ENCODE data around the gene RIPOR2. TPM values are rescaled to one million over a fixed set of nuclear protein-coding genes. Genes with fewer than 3 reads are reported as not detected.

RIPOR2 gene
- total and polyA plus RNA-seq, 10 of the 15 experiments (the other 5 are each of a cell fraction or from before 2014, with no cell fraction given): 22.2 to 48.2 (median 34.7) TPM

GRCh38 chr6:24953726-24954125 is 18.0 kb upstream of the RIPOR2 start:
- DNase-seq (ENCODE audit: low read depth, low spot score): no peak
- Histone ChIP-seq H3K4me1 (ENCODE audit: control insufficient read depth, insufficient read depth, low read length) (peaks cover 39% of the 10 kb centered on the region), H3K36me3 (ENCODE audit: control insufficient read depth in 2 of 2, insufficient read depth in 2 of 2, low read length in 1 of 2) (no peaks in the 10 kb centered on the region), H3K9me3 (replicated peaks; ENCODE audit: control insufficient read depth, insufficient read depth, low read length) (no peaks in the 10 kb centered on the region), H2AFZ (ENCODE audit: control insufficient read depth, low read depth, low read length) (no peak overlapping the region), H3K79me2 (ENCODE audit: control insufficient read depth, insufficient read depth, low read length) (no peaks in the 10 kb centered on the region), H3K4me2 (ENCODE audit: control insufficient read depth, insufficient read depth) (no peak overlapping the region), H4K20me1 (ENCODE audit: control insufficient read depth, insufficient read depth) (no peaks in the 10 kb centered on the region), H3K4me3 (no peak overlapping the region), H3K27me3 (replicated peaks in 1 of 2; ENCODE audit: control insufficient read depth in 2 of 2, insufficient read depth in 2 of 2, low read length in 1 of 2) (no peaks in the 10 kb centered on the region), H3K9ac (ENCODE audit: control insufficient read depth, insufficient read depth, low read length) (no peak overlapping the region), H3K27ac (ENCODE audit: control insufficient read depth, insufficient read depth) (no peak overlapping the region)
- ChIA-PET CTCF (interaction anchor here (1.0 to 6.8 kb wide), 3 partner anchors 12 to 38 kb away, joined by 4 to 123 read pairs (median 6); partner anchors contain the start of gene RIPOR2), SMC1A (ENCODE audit: uncharacterized antibody, unreplicated experiment) (interaction anchor here (8.1 kb wide), 1 partner anchor 37 kb away, joined by 62 read pairs; no protein-coding TSS in a partner anchor), POLR2A (no interaction called here), RAD21 (ENCODE audit: unreplicated experiment) (interaction anchor here (0.8 kb wide), 1 partner anchor 37 kb away, joined by 3 read pairs; no protein-coding TSS in a partner anchor)
- 99% methylated on average over 3 of the region's 3 CpGs for WGBS (ENCODE audit: insufficient coverage, insufficient replicate concordance, low lambda C conversion rate, missing lambda C conversion rate)
- in situ Hi-C loops (cut with MboI) (no loop called here), intact Hi-C loops (cut with micrococcal nuclease; ENCODE audit: unreplicated experiment) (no loop called here)
- TF ChIP-seq, protein P1, sequence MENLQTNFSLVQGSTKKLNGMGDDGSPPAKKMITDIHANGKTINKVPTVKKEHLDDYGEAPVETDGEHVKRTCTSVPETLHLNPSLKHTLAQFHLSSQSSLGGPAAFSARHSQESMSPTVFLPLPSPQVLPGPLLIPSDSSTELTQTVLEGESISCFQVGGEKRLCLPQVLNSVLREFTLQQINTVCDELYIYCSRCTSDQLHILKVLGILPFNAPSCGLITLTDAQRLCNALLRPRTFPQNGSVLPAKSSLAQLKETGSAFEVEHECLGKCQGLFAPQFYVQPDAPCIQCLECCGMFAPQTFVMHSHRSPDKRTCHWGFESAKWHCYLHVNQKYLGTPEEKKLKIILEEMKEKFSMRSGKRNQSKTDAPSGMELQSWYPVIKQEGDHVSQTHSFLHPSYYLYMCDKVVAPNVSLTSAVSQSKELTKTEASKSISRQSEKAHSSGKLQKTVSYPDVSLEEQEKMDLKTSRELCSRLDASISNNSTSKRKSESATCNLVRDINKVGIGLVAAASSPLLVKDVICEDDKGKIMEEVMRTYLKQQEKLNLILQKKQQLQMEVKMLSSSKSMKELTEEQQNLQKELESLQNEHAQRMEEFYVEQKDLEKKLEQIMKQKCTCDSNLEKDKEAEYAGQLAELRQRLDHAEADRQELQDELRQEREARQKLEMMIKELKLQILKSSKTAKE (IDR thresholded peaks at IDR 0.05; ENCODE audit: low read depth, poor library complexity, severe bottlenecking): no peak
- TF ChIP-seq SUPT20H (IDR thresholded peaks at IDR 0.05; ENCODE audit: borderline replicate concordance, control insufficient read depth, low read depth, low read length) (no peak), TBL1XR1 (IDR thresholded peaks at IDR 0.05; ENCODE audit: low read depth, low read length) (no peak), CEBPB (IDR thresholded peaks at IDR 0.05; ENCODE audit: borderline replicate concordance in 1 of 2, low read depth in 2 of 2, low read length in 2 of 2) (no peak), BCLAF1 (IDR thresholded peaks at IDR 0.05) (no peak), MYB (IDR thresholded peaks at IDR 0.05; ENCODE audit: borderline replicate concordance, low read depth, low read length) (no peak), EED (IDR thresholded peaks at IDR 0.05; ENCODE audit: low read depth) (no peak), FOXK2 (IDR thresholded peaks at IDR 0.05) (no peak), SIX5 (IDR thresholded peaks at IDR 0.05; ENCODE audit: low read depth, low read length, severe bottlenecking) (no peak), POU2F2 (IDR thresholded peaks at IDR 0.05; ENCODE audit: borderline replicate concordance, low read depth, low read length) (no peak), FOXM1 (IDR thresholded peaks at IDR 0.05; ENCODE audit: low read depth, low read length) (no peak), RFX5 (IDR thresholded peaks at IDR 0.05; ENCODE audit: low read depth, low read length) (no peak), TARDBP (IDR thresholded peaks at IDR 0.05; ENCODE audit: borderline replicate concordance) (no peak), GATAD2B (conservative IDR thresholded peaks at IDR 0.05; ENCODE audit: low read depth) (no peak)
- no peak for ATAC-seq
- no peak for FAIRE-seq
- no TSS peak for BruUV-seq (replicated peaks)
